OCI-LY1 (cell line): ENCODE measurements around the gene REPS1.

Source experiments
- EZH2 ChIP-seq: fragments of 200-600 bp; sonication (generic), shearing (Covaris generic); IDR thresholded peaks from 2 replicates; pipeline ENCODE4 v1.8.0; 2017; ENCODE audit warnings: borderline replicate concordance, mixed run types, mild to moderate bottlenecking, antibody characterized with exemption, low read length, moderate library complexity, mixed read lengths
- TF ChIP-seq, protein P1 (sequence below): fragments of 200-600 bp; sonication (generic), shearing (Covaris generic); IDR thresholded peaks from 2 replicates; pipeline ENCODE4 v1.5.1; 2017; ENCODE audit warnings: mild to moderate bottlenecking, antibody characterized with exemption, low read length, moderate library complexity, mixed read lengths

GRCh38 chr6:138981416-138981815, 6.6 kb downstream of the REPS1 start:
- TF ChIP-seq, protein P1, sequence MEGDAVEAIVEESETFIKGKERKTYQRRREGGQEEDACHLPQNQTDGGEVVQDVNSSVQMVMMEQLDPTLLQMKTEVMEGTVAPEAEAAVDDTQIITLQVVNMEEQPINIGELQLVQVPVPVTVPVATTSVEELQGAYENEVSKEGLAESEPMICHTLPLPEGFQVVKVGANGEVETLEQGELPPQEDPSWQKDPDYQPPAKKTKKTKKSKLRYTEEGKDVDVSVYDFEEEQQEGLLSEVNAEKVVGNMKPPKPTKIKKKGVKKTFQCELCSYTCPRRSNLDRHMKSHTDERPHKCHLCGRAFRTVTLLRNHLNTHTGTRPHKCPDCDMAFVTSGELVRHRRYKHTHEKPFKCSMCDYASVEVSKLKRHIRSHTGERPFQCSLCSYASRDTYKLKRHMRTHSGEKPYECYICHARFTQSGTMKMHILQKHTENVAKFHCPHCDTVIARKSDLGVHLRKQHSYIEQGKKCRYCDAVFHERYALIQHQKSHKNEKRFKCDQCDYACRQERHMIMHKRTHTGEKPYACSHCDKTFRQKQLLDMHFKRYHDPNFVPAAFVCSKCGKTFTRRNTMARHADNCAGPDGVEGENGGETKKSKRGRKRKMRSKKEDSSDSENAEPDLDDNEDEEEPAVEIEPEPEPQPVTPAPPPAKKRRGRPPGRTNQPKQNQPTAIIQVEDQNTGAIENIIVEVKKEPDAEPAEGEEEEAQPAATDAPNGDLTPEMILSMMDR = no peak
- TF ChIP-seq EZH2 = no peak
